ENCODE measurements around the gene SLC43A3. TPM values are rescaled to one million over a fixed set of nuclear protein-coding genes. Genes with fewer than 3 reads are reported as not detected.

Gene SLC43A3
- total RNA-seq, 3 donors from 2014 or later = 104 to 130 (median 105) TPM

DNA sequence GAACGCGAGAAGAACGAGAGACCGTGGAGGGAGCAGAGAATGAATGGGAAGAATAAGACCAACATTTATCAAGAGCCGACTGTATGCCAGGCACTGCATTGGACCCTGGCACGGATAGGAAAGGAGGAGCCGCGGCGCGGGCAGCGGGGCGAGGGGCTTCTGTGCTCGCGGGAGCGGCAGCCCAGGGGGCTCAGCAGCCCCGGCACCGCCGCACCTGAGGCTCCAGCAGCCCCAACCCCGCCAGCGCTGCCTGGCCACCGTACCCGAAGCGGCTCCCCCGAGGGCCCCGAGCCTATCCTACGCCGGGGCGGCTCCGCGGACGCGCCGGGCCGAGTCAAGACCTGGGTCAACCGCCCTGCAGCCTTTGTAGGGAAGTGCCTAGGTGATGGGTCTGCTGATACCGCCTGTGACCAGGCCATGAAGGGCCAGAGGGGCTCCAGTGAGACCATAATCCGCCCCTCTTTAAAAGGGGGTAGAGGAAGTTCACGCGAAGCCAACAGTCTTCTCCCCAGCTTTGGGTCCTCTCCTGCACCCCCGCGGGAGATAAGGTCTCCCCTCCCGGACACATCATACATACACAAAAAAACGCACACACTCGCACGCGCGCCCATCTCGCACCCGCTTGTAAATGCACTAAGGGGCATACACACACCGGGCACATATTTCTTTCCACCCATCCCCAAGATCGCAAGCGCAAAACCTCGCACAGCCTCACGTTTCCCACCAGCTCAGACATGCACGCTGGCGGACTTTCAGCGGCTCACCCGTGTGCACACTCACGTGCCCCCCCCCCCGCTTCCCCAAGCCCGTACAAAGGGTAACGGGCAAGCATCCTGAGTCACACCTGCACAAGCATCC is 32.5 kb upstream of the SLC43A3 start:
- Histone ChIP-seq H3K4me1 (peaks cover 6 to 26% of the 10 kb centered on the region in 2 donors), H3K27me3 (peaks cover 0 to 19% of the 10 kb centered on the region in 2 donors), H3K27ac (no peak overlapping the region), H3K9me3 (no peaks in the 10 kb centered on the region), H3K4me3 (peak overlapping the region; percentile 30 to 72 (median 56)), H3K36me3 (no peaks in the 10 kb centered on the region)
- no peak for DNase-seq (ENCODE audit: low spot score in 2 of 2)
- TF ChIP-seq POLR2AphosphoS5 (IDR thresholded peaks at IDR 0.05) = no peak
- no peak for TF ChIP-seq POLR2A (IDR thresholded peaks at IDR 0.05)
- TF ChIP-seq, protein P1, sequence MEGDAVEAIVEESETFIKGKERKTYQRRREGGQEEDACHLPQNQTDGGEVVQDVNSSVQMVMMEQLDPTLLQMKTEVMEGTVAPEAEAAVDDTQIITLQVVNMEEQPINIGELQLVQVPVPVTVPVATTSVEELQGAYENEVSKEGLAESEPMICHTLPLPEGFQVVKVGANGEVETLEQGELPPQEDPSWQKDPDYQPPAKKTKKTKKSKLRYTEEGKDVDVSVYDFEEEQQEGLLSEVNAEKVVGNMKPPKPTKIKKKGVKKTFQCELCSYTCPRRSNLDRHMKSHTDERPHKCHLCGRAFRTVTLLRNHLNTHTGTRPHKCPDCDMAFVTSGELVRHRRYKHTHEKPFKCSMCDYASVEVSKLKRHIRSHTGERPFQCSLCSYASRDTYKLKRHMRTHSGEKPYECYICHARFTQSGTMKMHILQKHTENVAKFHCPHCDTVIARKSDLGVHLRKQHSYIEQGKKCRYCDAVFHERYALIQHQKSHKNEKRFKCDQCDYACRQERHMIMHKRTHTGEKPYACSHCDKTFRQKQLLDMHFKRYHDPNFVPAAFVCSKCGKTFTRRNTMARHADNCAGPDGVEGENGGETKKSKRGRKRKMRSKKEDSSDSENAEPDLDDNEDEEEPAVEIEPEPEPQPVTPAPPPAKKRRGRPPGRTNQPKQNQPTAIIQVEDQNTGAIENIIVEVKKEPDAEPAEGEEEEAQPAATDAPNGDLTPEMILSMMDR (IDR thresholded peaks at IDR 0.05) = no peak
- intact Hi-C loops (cut with DNase I; ENCODE audit: low total_unique reads) = loop anchor here (5.0 to 10.0 kb wide), 2 partner anchors 68 to 115 kb away; no protein-coding TSS in a partner anchor

DNA sequence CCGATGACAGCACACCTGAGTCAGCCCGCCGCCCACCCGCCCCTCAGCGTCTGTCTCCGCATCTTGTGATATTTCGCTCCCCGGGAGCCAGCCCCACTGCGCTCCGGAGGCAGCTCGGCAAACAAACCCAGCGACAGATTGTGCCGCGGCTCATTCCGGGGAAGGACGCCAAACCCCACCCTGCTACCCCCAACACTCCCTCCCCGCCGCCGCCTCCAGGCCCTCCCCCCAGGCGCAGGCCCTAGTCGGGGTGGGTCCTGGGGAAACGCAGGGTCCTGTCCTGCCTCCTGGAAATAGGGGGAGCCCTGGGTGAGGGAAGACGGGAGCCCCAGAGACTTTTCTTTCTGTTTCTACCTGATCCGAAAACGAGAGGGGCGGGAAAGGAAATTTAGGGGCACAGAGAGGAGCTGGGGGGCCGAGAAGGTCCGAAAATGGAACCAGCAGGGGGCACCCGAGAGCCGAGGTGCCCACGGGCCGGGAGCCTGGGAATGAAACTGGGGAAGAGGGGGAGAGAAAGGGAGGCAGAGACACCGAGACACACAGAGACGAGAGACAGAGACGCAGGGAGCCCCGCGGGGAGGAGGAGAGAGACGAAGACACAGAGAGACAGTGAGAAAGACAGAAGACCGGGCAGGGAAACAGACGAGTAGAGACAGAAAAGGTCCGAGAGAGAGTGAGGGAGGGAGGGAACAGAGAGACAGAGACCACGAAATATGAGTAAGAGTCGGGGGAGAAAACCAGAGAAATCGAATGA is 31.7 kb upstream of the SLC43A3 start:
- Histone ChIP-seq H3K27me3 (peaks cover 0 to 19% of the 10 kb centered on the region in 2 donors), H3K9me3 (no peaks in the 10 kb centered on the region), H3K4me1 (peaks cover 6 to 26% of the 10 kb centered on the region in 2 donors), H3K4me3 (peak overlapping the region; percentile 30 to 72 (median 56)), H3K27ac (peak overlapping the region in 1 of 2 donors; percentile 4), H3K36me3 (no peaks in the 10 kb centered on the region)
- no peak for DNase-seq (ENCODE audit: low spot score in 2 of 2)
- intact Hi-C loops (cut with DNase I; ENCODE audit: low total_unique reads) = loop anchor here (5.0 to 10.0 kb wide), 2 partner anchors 69 to 114 kb away; no protein-coding TSS in a partner anchor
- TF ChIP-seq POLR2AphosphoS5 (IDR thresholded peaks at IDR 0.05) (no peak), POLR2A (IDR thresholded peaks at IDR 0.05) (no peak)
- TF ChIP-seq, protein P1 (IDR thresholded peaks at IDR 0.05) = peak; percentile 71 to 82 (median 80)

GRCh38 chr11:57458060-57458409 is 31.1 kb upstream of the SLC43A3 start:
- TF ChIP-seq POLR2A (IDR thresholded peaks at IDR 0.05) = no peak
- TF ChIP-seq POLR2AphosphoS5 (IDR thresholded peaks at IDR 0.05) = no peak
- TF ChIP-seq, protein P1 (IDR thresholded peaks at IDR 0.05) = no peak
- Histone ChIP-seq H3K4me3 (peak overlapping the region; percentile 30 to 72 (median 56)), H3K9me3 (no peaks in the 10 kb centered on the region), H3K27ac (peak overlapping the region in 1 of 2 donors; percentile 4), H3K4me1 (peaks cover 6 to 26% of the 10 kb centered on the region in 2 donors), H3K27me3 (peaks cover 0 to 19% of the 10 kb centered on the region in 2 donors), H3K36me3 (no peaks in the 10 kb centered on the region)
- DNase-seq (ENCODE audit: low spot score in 2 of 2) = no peak
- intact Hi-C loops (cut with DNase I; ENCODE audit: low total_unique reads) = loop anchor here (5.0 to 10.0 kb wide), 2 partner anchors 69 to 113 kb away; no protein-coding TSS in a partner anchor

GRCh38 chr11:57457643-57458023 is 30.7 kb upstream of the SLC43A3 start:
- peaks cover 6 to 26% of the 10 kb centered on the region in 2 donors for H3K4me1 ChIP-seq
- intact Hi-C loops (cut with DNase I; ENCODE audit: low total_unique reads) = loop anchor here (5.0 to 10.0 kb wide), 2 partner anchors 70 to 113 kb away; no protein-coding TSS in a partner anchor
- no peaks in the 10 kb centered on the region for H3K36me3 ChIP-seq
- DNase-seq (ENCODE audit: low spot score in 2 of 2) = no peak
- H3K27ac ChIP-seq = no peak overlapping the region
- no peaks in the 10 kb centered on the region for H3K9me3 ChIP-seq
- no peak for TF ChIP-seq POLR2AphosphoS5 (IDR thresholded peaks at IDR 0.05)
- TF ChIP-seq, protein P1 (IDR thresholded peaks at IDR 0.05) = peak in 1 of 3 donors; percentile 11
- H3K4me3 ChIP-seq = peak overlapping the region in 1 of 3 donors; percentile 72
- H3K27me3 ChIP-seq = peaks cover 0 to 19% of the 10 kb centered on the region in 2 donors
